GM19035 (cell line): ENCODE data around the gene ENTPD8.
"Not testable (repeated sequence)": the region's sequence is repeated elsewhere in the genome, so short reads cannot be mapped to it uniquely, and the experiment has no call there.

ENCODE experiments used
- ATAC-seq: cut with Tn5 transposase; IDR thresholded peaks from one replicate; pipeline ENCODE4 v1.9.1; 2021; ENCODE audit not compliant: unreplicated experiment

The ENTPD8 gene

GRCh38 chr9:137459601-137460362, 18.6 kb upstream of the ENTPD8 start:
- ATAC-seq = no peak

GRCh38 chr9:137459152-137459600, 18.0 kb upstream of the ENTPD8 start, which contains the start of gene NSMF:
NSMF (minus strand) TSS chr9:137459334; CDS start chr9:137459102, 232 bp downstream.
- ATAC-seq = peak; percentile 75

GRCh38 chr9:137458194-137459151, 17.3 kb upstream of the ENTPD8 start:
- peak; percentile 22 for ATAC-seq

DNA sequence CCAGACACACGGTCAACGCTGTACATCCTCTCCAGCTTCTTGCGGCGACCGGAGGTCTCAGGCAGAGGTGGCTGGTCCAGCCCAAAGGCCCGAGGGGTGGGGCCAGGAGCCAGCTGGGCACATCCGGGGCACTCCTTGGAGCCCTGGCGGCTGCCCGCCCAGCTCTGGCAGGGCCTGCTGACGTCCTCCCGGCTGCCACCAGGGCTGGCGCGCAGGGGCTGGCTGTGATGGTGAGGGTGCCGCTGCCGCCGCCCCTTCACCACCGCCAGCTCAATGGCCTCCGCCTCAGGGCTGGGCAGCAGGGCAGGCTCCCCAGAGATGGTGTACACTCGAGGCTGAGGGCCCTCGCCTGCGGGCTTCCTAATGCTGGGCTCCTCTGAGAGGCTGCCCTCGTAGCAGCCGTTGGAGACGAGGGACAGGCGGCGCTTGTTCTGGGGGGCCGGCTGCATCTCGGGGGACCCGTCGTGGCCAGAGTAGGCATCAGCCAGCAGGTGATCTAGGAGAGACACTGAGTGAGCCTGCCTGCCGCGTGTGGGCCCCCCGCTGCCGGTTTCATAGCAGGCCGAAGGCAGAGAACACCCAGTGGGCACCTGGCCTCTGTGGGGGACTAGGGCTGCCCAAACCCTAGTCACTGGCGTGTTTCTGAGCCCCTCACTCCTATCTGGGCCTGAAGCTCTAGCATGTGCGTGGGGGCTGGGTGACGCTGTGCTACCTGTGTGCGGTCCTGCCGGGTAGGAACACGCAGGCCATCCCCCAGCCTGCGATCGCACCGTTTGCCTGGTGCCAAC, 16.4 kb upstream of the ENTPD8 start:
- ATAC-seq = no peak

GRCh38 chr9:137456864-137457405, 15.8 kb upstream of the ENTPD8 start:
- no peak for ATAC-seq

DNA sequence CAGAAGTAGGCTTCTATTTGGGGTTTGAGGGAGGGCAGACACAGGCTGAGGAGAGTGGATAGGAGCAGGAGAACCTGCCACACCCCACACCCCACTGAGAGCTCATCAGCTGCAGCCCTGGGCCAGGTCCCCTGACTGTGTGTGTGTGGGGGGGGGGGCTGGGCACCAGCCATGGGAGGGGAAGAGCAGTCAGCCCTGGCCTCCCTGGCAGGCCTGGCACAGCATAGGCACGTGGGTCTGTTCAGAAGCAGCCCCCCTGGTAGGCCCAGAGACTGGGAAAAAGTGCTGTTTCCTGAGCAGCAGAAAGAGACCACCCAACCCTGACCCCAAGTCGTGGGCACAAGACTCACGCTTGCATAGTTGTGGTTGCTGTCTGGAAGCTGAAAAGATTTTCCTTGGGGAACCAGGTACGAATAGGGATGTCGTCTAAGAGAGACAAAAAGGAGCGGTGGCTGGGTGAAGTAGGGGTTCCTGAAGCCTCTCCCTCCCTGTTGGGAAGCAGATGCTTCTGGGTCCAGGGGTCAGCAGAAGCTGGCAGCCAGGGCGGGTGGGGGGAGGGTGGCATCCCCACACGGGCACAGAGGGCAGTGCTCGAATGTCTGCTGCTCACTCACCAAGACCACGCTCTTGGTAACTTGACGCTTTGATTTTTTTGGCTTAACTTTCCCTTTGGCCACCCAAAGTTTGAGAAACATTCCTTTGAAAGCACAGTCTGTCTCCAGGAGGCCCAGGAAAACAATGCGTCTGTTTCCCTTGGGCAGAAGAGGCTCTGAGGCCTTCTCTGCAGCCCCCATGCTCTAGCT, 15.1 kb upstream of the ENTPD8 start:
- ATAC-seq = no peak

DNA sequence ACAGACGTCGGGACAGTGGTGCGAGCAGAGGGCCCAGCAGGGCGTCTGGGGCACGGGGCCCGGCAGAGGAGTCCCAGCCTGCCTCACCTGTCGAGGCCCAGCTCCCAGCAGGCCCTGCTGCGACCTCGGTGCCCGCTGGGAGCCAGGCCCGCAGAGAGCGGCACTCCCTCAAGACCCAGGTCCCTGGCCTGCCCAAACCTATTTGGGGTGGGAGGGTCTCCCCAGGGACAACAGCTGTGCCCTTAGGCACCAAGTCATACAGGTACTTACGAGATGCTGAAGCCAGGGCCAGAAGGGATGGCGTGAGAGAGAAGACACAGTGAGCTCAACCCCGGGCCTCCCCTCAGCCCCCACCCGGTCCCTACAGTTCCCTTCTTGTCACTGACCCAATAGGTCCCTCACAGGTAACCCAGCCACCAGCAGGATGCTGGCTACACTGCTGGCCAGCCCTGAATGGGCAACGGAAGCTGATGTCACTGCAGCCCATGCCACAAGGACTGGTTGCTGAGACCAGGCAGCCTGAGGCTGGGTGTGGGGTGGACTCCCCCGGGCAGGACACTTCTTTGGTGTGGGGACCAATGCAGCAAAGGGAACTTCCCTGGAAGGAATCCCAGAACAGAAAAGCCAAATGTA, 14.3 kb upstream of the ENTPD8 start:
- ATAC-seq = no peak

DNA sequence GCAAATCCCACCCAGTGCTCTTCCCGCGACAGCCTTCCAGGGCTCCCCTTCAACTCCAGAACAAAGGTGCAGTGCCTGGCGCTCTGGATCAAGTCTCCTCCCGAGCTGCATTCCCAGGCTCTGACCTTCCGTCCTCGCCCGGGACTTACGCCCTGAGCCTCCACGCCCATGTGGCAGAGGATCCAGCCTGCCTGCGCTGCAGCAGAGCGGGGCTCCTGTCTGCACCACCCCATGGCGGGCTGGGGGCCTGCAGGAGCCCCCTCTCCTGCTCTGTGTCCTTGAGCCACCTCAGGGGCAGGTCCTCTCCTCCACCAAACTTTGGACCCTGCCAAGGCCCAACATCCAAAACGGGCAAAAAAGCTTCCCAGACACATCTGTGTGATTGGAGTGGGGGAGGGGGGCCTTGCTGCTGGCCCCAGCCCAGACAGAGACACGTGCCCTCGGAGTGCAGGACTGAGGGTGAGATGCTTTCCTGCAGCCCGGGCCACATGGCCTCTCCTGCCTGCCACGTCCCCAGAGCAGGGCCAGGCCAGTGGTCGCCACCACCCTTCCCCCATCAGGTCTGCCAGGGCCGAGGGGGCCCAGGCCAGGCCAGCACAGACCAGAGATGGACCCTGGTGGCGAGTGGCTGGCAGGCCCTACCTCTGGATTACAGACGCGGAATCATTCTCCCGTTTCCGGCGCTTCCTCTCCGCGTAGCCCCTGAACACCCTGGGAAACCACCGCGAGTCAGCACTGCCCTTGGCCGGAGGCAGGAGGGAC, 13.6 kb upstream of the ENTPD8 start:
- no peak for ATAC-seq

GRCh38 chr9:137454145-137454596, 13.0 kb upstream of the ENTPD8 start:
- no peak for ATAC-seq

DNA sequence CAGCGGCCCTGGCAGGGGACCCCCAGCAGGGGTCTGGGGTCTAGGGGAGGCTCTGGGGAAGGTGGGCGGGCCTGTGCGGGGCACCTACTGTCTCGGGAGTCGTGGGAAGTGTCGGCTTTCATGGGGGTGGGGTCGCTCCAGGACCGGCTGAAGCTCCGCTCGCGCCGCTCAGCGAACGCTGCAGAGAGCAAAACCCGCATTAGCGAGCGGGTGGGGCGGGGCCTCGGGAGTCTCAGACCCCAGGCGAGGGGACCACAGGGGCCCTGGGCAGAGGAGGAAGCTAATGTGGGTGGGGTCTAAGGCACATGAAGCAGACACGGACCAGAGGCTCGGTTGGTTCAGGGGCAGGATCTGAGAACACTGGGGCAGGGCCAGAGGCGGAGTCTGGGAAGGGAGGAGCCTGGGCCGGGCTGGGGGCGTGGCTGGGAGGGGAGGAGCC, 12.5 kb upstream of the ENTPD8 start:
- peak; percentile 56 for ATAC-seq

GRCh38 chr9:137452761-137453642, 11.8 kb upstream of the ENTPD8 start:
- peak; percentile 8 for ATAC-seq

- no peak for ATAC-seq
Observed at GRCh38 chr9:137452006-137452760, 11.0 kb upstream of the ENTPD8 start.

GRCh38 chr9:137451264-137452005, 10.3 kb upstream of the ENTPD8 start:
- not testable (repeated sequence) for ATAC-seq

DNA sequence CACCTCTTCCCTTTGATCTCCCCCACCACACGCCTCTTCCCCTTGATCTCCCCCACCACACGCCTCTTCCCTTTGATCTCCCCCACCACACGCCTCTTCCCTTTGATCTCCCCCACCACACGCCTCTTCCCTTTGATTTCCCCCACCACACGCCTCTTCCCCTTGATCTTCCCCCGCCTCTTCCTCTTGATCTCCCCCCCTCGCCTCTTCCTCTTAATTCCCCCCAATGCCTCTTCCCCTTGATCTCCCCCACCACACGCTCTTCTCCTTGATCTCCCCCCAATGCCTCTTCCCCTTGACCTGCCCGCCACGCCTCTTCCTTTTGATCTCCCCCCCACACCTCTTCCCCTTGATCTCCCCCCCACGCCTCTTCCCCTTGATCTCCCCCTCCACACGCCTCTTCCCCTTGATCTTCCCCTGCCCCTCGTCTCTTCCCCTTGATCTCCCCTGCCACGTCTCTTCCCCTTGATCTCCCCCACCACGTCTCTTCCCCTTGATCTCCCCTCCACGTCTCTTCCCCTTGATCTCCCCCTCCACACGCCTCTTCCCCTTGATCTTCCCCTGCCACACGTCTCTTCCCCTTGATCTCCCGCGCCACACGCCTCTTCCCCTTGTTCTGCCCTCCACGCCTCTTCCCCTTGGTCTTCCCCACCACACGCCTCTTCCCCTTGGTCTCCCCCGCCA, 9.5 kb upstream of the ENTPD8 start:
- not testable (repeated sequence) for ATAC-seq

DNA sequence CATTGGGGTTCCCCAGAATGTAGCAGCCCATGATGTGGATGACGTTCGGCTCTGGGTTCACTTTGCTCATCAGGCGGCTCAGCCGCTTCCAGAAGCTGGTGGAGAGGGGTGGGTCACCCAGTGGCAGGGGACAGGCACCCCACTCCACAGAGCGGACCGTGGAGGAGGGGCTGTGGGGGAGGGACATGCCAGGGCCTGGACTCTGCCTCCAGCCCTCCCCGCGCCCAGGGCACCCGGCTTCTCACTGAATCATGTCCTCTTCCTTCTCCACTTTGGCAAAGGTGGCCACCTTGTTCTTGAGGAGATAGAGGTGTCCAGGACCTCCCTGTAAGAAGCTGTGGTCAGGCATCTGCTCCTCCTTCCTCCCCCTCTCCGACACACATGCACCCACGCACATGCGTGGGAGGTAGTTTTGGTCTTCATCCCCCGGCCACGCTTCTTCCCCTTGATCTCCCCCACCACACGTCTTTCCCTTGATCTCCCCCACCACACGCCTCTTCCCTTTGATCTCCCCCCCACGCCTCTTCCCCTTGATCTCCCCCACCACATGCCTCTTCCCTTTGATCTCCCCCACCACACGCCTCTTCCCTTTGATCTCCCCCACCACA, 8.9 kb upstream of the ENTPD8 start:
- no peak for ATAC-seq
